NB4 (cell line): ENCODE data around the gene BPTF.
"Not testable (repeated sequence)": the region's sequence is repeated elsewhere in the genome, so short reads cannot be mapped to it uniquely, and the experiment has no call there.

Experiments used
- DNase-seq: peaks from one replicate; pipeline ENCODE4 v3.0.0; 2010; ENCODE audit warnings: low read depth
- H3K4me3 ChIP-seq: one replicate; pipeline ENCODE4 v1.5.1; 2011; ENCODE audit warnings: mild to moderate bottlenecking, low read depth, low read length, moderate library complexity
- MYC ChIP-seq: IDR thresholded peaks from 2 replicates; pipeline ENCODE4 v1.6.1; 2011; ENCODE audit warnings: low read depth, low read length
- POLR2A ChIP-seq: IDR thresholded peaks from 2 replicates; pipeline ENCODE4 v1.6.1; 2011; ENCODE audit warnings: mild to moderate bottlenecking; ENCODE audit not compliant: insufficient read length; ENCODE audit errors: extremely low read depth
- TF ChIP-seq, protein P1 (sequence below): IDR thresholded peaks from 2 replicates; pipeline ENCODE4 v1.6.1; 2011; ENCODE audit warnings: low read depth, low read length
- TF ChIP-seq, protein P2 (sequence below): IDR thresholded peaks from one replicate; pipeline ENCODE4 v1.5.1; 2012; ENCODE audit warnings: low read depth, low read length

The BPTF gene

DNA sequence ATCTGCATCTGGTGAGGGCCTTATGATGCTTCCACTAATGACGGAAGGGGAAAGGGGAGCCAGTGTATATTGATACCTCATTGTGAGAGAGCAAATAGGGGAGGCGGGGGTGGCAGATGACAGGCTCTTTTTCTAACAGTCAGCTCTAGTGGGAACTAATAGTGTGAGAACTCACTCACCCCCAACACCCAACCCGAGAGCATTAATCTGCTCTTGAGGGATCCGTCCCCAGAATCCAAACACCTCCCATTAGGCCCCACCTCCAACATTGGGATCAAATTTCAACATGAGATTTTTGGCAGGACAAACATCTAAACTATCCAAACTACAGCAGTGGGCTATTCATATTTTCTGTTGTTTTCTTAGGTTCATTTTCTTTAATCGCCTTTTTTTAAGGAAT lies 54.4 kb downstream of the BPTF start:
- H3K4me3 ChIP-seq = no peak overlapping the region
- TF ChIP-seq, protein P1, sequence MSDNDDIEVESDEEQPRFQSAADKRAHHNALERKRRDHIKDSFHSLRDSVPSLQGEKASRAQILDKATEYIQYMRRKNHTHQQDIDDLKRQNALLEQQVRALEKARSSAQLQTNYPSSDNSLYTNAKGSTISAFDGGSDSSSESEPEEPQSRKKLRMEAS = no peak
- TF ChIP-seq POLR2A (no peak), MYC (no peak)
- TF ChIP-seq, protein P2, sequence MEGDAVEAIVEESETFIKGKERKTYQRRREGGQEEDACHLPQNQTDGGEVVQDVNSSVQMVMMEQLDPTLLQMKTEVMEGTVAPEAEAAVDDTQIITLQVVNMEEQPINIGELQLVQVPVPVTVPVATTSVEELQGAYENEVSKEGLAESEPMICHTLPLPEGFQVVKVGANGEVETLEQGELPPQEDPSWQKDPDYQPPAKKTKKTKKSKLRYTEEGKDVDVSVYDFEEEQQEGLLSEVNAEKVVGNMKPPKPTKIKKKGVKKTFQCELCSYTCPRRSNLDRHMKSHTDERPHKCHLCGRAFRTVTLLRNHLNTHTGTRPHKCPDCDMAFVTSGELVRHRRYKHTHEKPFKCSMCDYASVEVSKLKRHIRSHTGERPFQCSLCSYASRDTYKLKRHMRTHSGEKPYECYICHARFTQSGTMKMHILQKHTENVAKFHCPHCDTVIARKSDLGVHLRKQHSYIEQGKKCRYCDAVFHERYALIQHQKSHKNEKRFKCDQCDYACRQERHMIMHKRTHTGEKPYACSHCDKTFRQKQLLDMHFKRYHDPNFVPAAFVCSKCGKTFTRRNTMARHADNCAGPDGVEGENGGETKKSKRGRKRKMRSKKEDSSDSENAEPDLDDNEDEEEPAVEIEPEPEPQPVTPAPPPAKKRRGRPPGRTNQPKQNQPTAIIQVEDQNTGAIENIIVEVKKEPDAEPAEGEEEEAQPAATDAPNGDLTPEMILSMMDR = no peak
- DNase-seq = no peak

- DNase-seq = no peak
- no peak overlapping the region for H3K4me3 ChIP-seq
These were observed 55.8 kb downstream of the BPTF start for GRCh38 chr17:67881083-67881482.

GRCh38 chr17:67884741-67885140 lies 59.4 kb downstream of the BPTF start:
- TF ChIP-seq POLR2A (no peak), MYC (no peak)
- TF ChIP-seq, protein P2 = no peak
- TF ChIP-seq, protein P1 = no peak
- no peak overlapping the region for H3K4me3 ChIP-seq
- DNase-seq = no peak

More at GRCh38 chr17:67881083-67881482, 55.8 kb downstream of the BPTF start:
- no peak for TF ChIP-seq POLR2A
- TF ChIP-seq MYC = no peak
- TF ChIP-seq, protein P2 = no peak
- TF ChIP-seq, protein P1 = no peak

DNA sequence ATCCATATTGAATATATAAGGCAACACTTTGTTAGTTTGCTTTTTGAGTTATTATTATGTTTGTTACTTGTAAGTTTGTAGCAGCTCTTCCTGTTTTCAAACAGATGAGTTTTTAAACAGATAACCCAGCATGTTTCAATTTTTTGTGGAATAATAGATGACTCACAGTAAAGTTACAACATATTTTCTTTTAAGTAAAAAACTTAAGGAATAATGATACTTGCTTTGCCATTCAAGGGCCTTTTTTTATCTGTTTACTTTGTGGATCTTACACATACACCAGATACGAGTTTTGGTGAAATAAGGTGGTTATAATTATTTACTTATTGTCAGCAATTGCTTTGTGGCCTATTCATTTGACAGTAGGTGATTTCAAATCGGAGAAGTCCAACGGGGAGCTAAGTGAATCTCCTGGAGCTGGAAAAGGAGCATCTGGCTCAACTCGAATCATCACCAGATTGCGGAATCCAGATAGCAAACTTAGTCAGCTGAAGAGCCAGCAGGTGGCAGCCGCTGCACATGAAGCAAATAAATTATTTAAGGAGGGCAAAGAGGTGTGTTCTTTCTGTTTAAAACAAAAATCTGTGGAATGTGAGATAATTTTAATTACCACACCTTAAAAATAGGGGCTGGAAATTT lies 66.3 kb downstream of the BPTF start:
- H3K4me3 ChIP-seq = no peak overlapping the region
- TF ChIP-seq, protein P1 = no peak
- TF ChIP-seq POLR2A (no peak), MYC (no peak)
- DNase-seq = peak; percentile 7

- H3K4me3 ChIP-seq = no peak overlapping the region
- TF ChIP-seq MYC (no peak), POLR2A (no peak)
- TF ChIP-seq, protein P1 = no peak
- TF ChIP-seq, protein P2 = no peak
- DNase-seq = no peak
These were observed 77.4 kb downstream of the BPTF start for GRCh38 chr17:67902511-67903231.

DNA sequence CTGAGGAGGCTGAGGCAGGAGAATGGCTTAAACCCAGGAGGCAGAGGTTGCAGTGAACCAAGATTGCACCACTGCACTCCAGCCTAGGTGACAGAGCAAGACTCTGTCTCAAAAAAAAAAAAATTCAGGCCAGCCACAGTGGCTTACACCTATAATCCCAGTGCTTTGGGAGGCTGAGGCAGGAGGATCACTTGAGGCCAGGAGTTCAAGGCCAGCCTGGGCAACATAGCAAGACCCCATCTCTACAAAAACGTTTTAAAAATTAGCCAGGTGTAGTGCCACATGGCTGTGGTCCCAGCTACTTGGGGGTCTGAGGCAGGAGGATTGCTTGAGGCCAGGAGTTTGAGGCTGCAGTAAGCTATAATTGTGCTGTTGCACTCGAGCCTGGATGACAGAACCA lies 80.0 kb downstream of the BPTF start:
- H3K4me3 ChIP-seq, DNase-seq: not testable (repeated sequence)

DNA sequence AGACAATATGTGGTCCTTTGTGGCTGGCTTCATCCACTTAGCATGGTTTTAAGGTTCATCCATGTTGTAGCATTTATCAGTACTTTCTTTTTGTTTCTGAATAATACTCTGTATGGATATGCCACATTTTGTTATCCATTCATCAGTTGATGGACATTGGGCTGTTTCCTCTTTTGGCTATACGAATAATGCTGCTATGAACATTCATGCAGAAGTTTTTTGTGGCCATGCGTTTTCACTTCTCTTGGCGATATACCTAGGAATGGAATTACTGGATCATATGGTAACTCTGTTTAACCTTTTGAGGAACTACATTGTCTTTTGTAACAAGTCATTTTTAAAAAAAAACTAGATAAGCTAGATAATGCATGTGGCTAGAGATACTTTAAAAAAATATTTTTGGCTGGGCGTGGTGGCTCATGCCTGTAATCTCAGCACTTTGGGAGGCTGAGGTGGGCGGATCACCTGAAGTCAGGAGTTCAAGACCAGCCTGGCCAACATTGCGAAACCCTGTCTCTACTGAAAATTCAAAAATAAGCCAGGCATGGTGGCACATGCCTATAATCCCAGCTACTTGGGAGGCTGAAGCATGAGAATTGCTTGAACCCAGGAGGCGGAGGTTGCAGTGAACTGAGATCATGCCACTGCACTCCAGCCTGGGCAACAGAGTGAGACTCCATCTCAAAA lies 85.0 kb downstream of the BPTF start:
- not testable (repeated sequence) for DNase-seq, H3K4me3 ChIP-seq
